GM10266 (cell line): ENCODE measurements around the gene TEAD1.
A peak's percentile ranks its signal among the peaks of the same experiment; 100 is the strongest.

ENCODE experiments used
- DNase-seq: peaks from one replicate; pipeline ENCODE4 v3.0.0; 2012; ENCODE audit errors: extremely low spot score
- CTCF ChIP-seq: IDR thresholded peaks from 2 replicates; pipeline ENCODE4 v1.5.1; 2012; ENCODE audit warnings: mild to moderate bottlenecking, low read depth; ENCODE audit not compliant: control insufficient read depth, insufficient read depth; ENCODE audit errors: missing control alignments

The TEAD1 gene

DNA sequence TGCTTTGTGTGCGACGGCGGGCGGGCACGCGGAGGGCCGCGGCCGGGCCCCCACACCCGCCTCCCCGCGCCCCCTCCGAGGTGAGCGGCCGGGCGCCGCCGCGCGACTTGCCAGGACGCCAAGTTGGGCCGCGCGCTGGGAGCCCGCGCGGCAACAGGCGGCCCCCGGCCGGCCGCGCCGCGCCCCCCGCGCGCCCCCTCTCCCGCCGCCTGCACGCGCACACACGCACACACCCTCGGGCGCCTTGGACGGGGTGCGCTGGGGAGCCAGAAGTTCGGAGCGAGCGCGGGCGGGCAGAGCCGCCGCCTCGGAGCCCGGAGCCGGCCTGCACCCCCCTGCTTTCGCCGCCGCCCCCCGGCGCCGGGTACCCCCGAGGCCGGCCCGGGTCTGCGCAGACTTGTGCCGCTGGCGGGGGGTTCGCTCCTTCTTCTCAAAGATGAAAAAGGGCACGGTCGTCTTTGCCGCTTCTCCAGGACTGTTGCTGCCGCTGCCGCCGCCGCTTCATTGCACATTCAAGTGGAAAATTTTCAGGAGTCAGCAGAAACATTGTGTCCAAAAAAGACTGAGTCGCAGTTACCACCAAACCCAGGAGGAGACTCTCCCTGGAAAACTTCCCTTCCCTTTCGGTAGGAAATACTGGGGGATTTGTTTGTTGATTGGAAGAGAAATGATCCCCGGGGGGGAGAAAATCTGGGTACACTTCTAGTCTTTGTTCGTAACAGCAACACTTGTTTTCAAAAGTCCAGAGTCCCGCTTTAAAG lies 895 bp downstream of the TEAD1 start:
- TF ChIP-seq CTCF = no peak

DNA sequence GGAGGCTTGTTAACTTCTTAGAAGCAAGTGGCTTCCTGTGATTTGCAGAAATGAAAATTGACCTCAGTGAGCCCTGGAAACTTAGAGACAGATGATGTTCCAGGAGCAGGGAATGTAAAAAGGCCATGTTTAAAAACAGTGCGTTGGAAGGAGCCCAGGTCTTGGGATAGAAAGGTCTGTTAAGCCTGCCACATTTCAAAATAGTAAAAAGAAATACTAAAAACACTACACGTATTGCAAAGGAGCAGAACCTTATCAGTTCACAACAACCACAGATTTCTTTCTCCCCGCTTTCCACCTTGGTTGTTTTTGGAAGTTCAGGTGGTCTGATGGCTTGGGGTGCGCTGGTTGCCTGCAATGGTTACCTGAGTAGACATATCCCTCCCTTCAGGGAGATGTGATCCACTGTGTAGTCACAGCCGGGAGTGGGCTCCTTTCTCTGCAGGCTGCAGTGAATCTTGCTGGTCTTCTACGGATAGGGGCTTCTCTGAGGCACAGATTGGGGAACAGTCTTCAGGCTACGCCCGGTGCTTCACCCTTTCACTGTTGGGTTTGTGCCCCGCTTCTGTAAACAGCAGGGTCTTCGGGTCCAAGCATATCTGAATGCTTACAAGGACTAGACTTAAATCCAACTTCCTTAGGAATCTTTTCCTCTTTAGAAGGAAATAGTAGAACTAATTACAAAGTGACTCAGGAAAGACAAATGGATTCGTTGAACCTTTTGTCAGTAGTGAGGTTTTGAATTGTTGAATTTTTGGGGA lies 1.9 kb downstream of the TEAD1 start:
- DNase-seq = peak; percentile 35
- TF ChIP-seq CTCF = no peak

More for the DNA sequence above, 895 bp downstream of the TEAD1 start:
- DNase-seq = peak; percentile 17

DNA sequence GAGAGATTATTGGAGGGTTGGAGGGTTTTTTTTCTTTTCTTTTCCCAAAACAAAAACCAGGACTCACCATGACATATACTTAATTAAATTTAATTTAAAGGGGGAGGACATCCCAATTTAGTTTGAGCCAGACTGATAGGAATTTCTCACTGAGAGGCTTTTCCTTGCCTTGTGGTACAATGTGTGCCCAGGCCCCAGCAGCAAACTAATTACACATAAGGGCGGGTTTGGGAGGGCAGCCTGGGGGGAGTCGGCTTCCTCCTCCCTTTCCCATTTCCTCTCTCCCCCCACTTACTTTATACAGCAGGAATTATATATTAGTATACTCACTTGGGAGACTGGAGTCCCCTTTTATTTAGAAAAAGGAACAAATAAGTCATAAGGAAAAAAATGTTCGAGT lies 2.9 kb downstream of the TEAD1 start:
- no peak for TF ChIP-seq CTCF
- DNase-seq = no peak

- TF ChIP-seq CTCF = no peak
- no peak for DNase-seq
Observed at GRCh38 chr11:12678092-12678491, 3.9 kb downstream of the TEAD1 start.

GRCh38 chr11:12678991-12679390 lies 4.8 kb downstream of the TEAD1 start:
- no peak for DNase-seq
- no peak for TF ChIP-seq CTCF

DNA sequence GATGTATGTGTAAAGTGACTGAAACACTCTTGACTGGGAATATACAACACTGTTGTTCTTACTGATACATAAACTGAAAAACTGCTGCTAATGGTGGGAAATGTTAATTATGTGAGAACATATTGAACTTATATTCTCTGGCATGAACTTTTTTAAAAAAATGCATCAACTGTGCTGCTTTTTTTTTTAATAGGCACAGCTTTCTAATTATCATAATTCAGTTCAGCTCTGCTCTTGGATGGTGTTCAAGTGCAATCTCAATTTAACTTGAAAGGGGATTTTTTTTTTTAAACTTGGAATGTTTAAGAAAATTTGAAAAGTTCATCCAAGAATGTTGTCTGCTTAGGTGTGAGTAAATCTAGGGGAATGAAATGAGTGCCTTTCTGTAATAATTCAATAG lies 5.2 kb downstream of the TEAD1 start:
- no peak for TF ChIP-seq CTCF
- DNase-seq = no peak
